OCI-LY7 (cell line): Measurements from ENCODE around the gene ISYNA1. TPM values are rescaled to one million over a fixed set of nuclear protein-coding genes. Genes with fewer than 3 reads are reported as not detected.

Experiments
- BruUV-seq: library from RNA; stranded (reverse); fragments of 400-500 nt; replicated peaks from 2 replicates; lab custom pipeline; 2021; lab: Mats Ljungman, UMichigan
- CTCF ChIA-PET: fragments of 300-600 bp; sonication (Branson Sonifier 250); formaldehyde crosslinking; loops from one replicate; lab custom pipeline; 2022; ENCODE audit warnings: antibody characterized with exemption; ENCODE audit not compliant: unreplicated experiment; lab: Charles Lee
- POLR2A ChIA-PET: fragments of 300-600 bp; sonication (Branson Sonifier 250); formaldehyde crosslinking; loops from one replicate; lab custom pipeline; 2022; ENCODE audit warnings: antibody characterized with exemption; lab: Charles Lee
- DNase-seq: peaks from one replicate; pipeline ENCODE4 v3.0.0-alpha.2; 2015; ENCODE audit warnings: low spot score
- H2AFZ ChIP-seq: fragments of 200-600 bp; sonication (generic), shearing (Covaris generic); 2 replicates; pipeline ENCODE4 v1.6.1; 2014; ENCODE audit warnings: mild to moderate bottlenecking, antibody characterized with exemption, low read length, moderate library complexity
- H3K27ac ChIP-seq: fragments of 200-600 bp; sonication (generic); 2 replicates; pipeline ENCODE4 v1.5.1; 2014; ENCODE audit warnings: mixed run types, low read depth, mild to moderate bottlenecking, moderate library complexity, low read length, inconsistent platforms; ENCODE audit not compliant: poor library complexity, severe bottlenecking
- H3K36me3 ChIP-seq: fragments of 200-600 bp; sonication (generic); 2 replicates; pipeline ENCODE4 v1.6.1; 2014; ENCODE audit warnings: mild to moderate bottlenecking, antibody characterized with exemption, low read length, moderate library complexity, mixed read lengths; ENCODE audit not compliant: insufficient read depth
- H3K4me1 ChIP-seq: fragments of 200-600 bp; sonication (generic); 2 replicates; pipeline ENCODE4 v1.5.1; 2014; ENCODE audit warnings: mild to moderate bottlenecking, low read length; ENCODE audit not compliant: insufficient read depth, poor library complexity, severe bottlenecking
- H3K4me2 ChIP-seq: fragments of 200-600 bp; sonication (generic); 2 replicates; pipeline ENCODE4 v1.6.1; 2014; ENCODE audit warnings: mild to moderate bottlenecking, low read length
- H3K4me3 ChIP-seq: fragments of 200-600 bp; sonication (generic); 2 replicates; pipeline ENCODE4 v1.5.1; 2014; ENCODE audit warnings: mild to moderate bottlenecking, low read depth, low read length; ENCODE audit not compliant: poor library complexity, severe bottlenecking
- H3K79me2 ChIP-seq: fragments of 200-600 bp; sonication (generic); 2 replicates; pipeline ENCODE4 v1.6.1; 2016; ENCODE audit warnings: low read depth, mild to moderate bottlenecking, low read length, moderate library complexity, mixed read lengths; ENCODE audit not compliant: insufficient read depth
- H3K9me2 ChIP-seq: fragments of 200-600 bp; sonication (generic); 2 replicates; pipeline ENCODE4 v1.6.1; 2016; ENCODE audit warnings: mild to moderate bottlenecking, low read length, mixed read lengths; ENCODE audit not compliant: insufficient read depth
- H3K9me3 ChIP-seq: fragments of 200-600 bp; sonication (generic); 2 replicates; pipeline ENCODE4 v1.6.1; 2014; ENCODE audit warnings: mild to moderate bottlenecking, mixed run types, low read length, mixed read lengths
- H4K20me1 ChIP-seq: fragments of 200-600 bp; sonication (generic); 2 replicates; pipeline ENCODE4 v1.6.1; 2014; ENCODE audit warnings: mild to moderate bottlenecking, antibody characterized with exemption, low read length, moderate library complexity, mixed read lengths; ENCODE audit not compliant: insufficient read depth
- CTCF ChIP-seq: fragments of 200-600 bp; sonication (generic); conservative IDR thresholded peaks from 2 replicates; pipeline ENCODE4 v1.5.1; 2014; ENCODE audit warnings: mild to moderate bottlenecking, antibody characterized with exemption, low read length, moderate library complexity, mixed read lengths
- EZH2phosphoT487 ChIP-seq: fragments of 200-600 bp; sonication (generic); IDR thresholded peaks from 2 replicates; pipeline ENCODE4 v1.6.1; 2018; ENCODE audit warnings: low read depth, borderline replicate concordance, mild to moderate bottlenecking, mixed run types, antibody characterized with exemption, low read length, moderate library complexity, mixed read lengths
- intact Hi-C: fragments of 100-400 bp; cut with micrococcal nuclease; formaldehyde crosslinking; loops from one replicate; pipeline ENCODE4 v1.10.0; 2022; ENCODE audit not compliant: unreplicated experiment
- total RNA-seq, 2 experiments: library from RNA; depleted of rRNA in 1 of 2; stranded (reverse); fragments of >200 nt in 1 of 2; shearing (Covaris generic) in 1 of 2; gene quantifications; 2 replicates each; pipeline ENCODE4 v1.2.3, GENCODE V29; 2014 to 2022

Gene ISYNA1
- total RNA-seq, 2 experiments from 2014 or later: 1.8 to 8.9 TPM

- H3K79me2 ChIP-seq: no peaks in the 10 kb centered on the region
- no TSS peak for BruUV-seq
- H3K36me3 ChIP-seq: peaks cover 45% of the 10 kb centered on the region
- H3K4me2 ChIP-seq: no peak overlapping the region
- POLR2A ChIA-PET: no interaction called here
- TF ChIP-seq EZH2phosphoT487 (no peak), CTCF (no peak)
- no peak overlapping the region for H3K27ac ChIP-seq
- CTCF ChIA-PET: no interaction called here
- intact Hi-C loops: no loop called here
- no peaks in the 10 kb centered on the region for H4K20me1 ChIP-seq
- no peak overlapping the region for H2AFZ ChIP-seq
- DNase-seq: no peak
- H3K4me1 ChIP-seq: no peaks in the 10 kb centered on the region
- H3K9me3 ChIP-seq: 0 out of 2 replicates have a peak, but pooled peaks cover 7% of the 10 kb centered on the region
- H3K4me3 ChIP-seq: no peak overlapping the region
- H3K9me2 ChIP-seq: no peaks in the 10 kb centered on the region
Observed at GRCh38 chr19:18443831-18444230, 5.9 kb upstream of the ISYNA1 start.

- no peak for DNase-seq
- CTCF ChIA-PET: no interaction called here
- H3K9me2 ChIP-seq: no peaks in the 10 kb centered on the region
- H3K9me3 ChIP-seq: 0 out of 2 replicates have a peak, but pooled peaks cover 7% of the 10 kb centered on the region
- H2AFZ ChIP-seq: no peak overlapping the region
- peaks cover 42% of the 10 kb centered on the region for H3K36me3 ChIP-seq
- H4K20me1 ChIP-seq: no peaks in the 10 kb centered on the region
- no peak overlapping the region for H3K27ac ChIP-seq
- no peaks in the 10 kb centered on the region for H3K4me1 ChIP-seq
- no peak overlapping the region for H3K4me3 ChIP-seq
- TF ChIP-seq EZH2phosphoT487 (no peak), CTCF (no peak)
- H3K79me2 ChIP-seq: no peaks in the 10 kb centered on the region
- no peak overlapping the region for H3K4me2 ChIP-seq
- BruUV-seq: no TSS peak
- intact Hi-C loops: no loop called here
- POLR2A ChIA-PET: no interaction called here
Observed at GRCh38 chr19:18443406-18443805, 5.5 kb upstream of the ISYNA1 start.

- H3K4me2 ChIP-seq: no peak overlapping the region
- H3K9me3 ChIP-seq: 0 out of 2 replicates have a peak, but pooled peaks cover 7% of the 10 kb centered on the region
- no peaks in the 10 kb centered on the region for H3K79me2 ChIP-seq
- CTCF ChIA-PET: no interaction called here
- no peak overlapping the region for H3K27ac ChIP-seq
- no peak for TF ChIP-seq CTCF
- no peak for TF ChIP-seq EZH2phosphoT487
- POLR2A ChIA-PET: no interaction called here
- no peaks in the 10 kb centered on the region for H4K20me1 ChIP-seq
- no peaks in the 10 kb centered on the region for H3K9me2 ChIP-seq
- intact Hi-C loops: no loop called here
- peaks cover 39% of the 10 kb centered on the region for H3K36me3 ChIP-seq
- DNase-seq: no peak
- no peak overlapping the region for H3K4me3 ChIP-seq
- BruUV-seq: no TSS peak
- no peaks in the 10 kb centered on the region for H3K4me1 ChIP-seq
- no peak overlapping the region for H2AFZ ChIP-seq
Observed at GRCh38 chr19:18442941-18443340, 5.0 kb upstream of the ISYNA1 start.
